HFF-Myc (cell line): ENCODE measurements around the gene CD44.
A peak's percentile ranks its signal among the peaks of the same experiment; 100 is the strongest.

Experiments
- DNase-seq: peaks from one replicate; pipeline ENCODE4 v3.0.0-alpha.2; 2011; ENCODE audit warnings: low read depth; ENCODE audit errors: extremely low read depth
- H3K4me3 ChIP-seq: replicated peaks from 2 replicates; pipeline ENCODE4 v1.5.1; 2011; ENCODE audit warnings: low read depth, mild to moderate bottlenecking, control low read depth, low read length
- TF ChIP-seq, protein P1 (sequence below): IDR thresholded peaks from 2 replicates; pipeline ENCODE4 v1.5.1; 2012; ENCODE audit warnings: mild to moderate bottlenecking, low read depth, low read length, control low read depth; ENCODE audit errors: missing control alignments

Gene CD44

DNA sequence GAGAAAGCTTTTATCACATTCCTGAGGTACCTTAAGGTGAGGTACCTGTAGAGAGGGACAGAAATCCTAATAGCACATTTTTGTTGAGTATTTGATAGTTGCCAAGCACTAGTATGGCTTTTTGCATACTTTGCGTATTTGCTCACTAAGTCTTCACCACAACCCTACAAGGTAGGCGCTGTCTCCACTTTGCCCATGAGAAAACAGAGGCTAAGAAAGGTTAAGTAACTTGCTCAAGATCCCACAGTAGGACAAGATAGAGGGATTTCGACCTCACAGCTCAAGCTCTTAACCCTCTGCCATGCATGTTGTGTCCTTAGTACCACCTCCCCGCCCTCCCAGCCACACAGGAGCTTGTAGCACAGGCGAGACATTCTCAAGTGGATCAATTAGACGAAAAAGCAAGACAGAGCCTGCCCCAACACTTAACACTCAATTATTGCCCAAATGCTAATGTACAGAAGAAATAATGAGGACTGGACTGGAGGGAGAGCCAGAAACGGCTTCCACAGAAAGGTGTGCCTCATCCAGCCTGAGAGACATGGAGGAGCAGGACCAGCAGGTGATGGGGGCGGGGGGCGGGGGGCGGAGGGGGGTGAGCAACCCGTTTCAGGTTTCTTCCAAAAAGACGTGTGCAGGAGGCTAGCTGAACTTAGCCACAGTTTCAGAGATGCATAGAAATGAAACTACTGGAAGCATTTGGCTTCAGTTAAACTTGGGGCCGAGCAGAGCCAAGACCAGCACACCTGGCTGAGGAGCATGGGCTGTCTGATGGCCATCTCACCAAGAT lies 26.7 kb upstream of the CD44 start:
- no peak for DNase-seq
- TF ChIP-seq, protein P1, sequence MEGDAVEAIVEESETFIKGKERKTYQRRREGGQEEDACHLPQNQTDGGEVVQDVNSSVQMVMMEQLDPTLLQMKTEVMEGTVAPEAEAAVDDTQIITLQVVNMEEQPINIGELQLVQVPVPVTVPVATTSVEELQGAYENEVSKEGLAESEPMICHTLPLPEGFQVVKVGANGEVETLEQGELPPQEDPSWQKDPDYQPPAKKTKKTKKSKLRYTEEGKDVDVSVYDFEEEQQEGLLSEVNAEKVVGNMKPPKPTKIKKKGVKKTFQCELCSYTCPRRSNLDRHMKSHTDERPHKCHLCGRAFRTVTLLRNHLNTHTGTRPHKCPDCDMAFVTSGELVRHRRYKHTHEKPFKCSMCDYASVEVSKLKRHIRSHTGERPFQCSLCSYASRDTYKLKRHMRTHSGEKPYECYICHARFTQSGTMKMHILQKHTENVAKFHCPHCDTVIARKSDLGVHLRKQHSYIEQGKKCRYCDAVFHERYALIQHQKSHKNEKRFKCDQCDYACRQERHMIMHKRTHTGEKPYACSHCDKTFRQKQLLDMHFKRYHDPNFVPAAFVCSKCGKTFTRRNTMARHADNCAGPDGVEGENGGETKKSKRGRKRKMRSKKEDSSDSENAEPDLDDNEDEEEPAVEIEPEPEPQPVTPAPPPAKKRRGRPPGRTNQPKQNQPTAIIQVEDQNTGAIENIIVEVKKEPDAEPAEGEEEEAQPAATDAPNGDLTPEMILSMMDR: no peak
- H3K4me3 ChIP-seq: no peak overlapping the region

DNA sequence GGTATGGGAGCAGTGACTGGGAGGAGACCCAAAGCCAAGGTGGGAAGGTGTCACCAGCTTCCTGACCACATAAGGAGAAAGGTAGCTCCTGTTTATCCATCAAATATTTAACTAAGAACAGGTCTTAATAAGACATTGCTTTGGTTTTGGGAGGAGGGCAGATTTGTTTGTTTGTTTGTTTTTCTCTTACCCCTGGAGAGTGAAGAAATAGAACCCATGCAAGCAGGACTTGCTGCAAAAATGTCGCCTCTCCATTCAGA lies 26.2 kb upstream of the CD44 start:
- TF ChIP-seq, protein P1: no peak
- no peak overlapping the region for H3K4me3 ChIP-seq
- no peak for DNase-seq

DNA sequence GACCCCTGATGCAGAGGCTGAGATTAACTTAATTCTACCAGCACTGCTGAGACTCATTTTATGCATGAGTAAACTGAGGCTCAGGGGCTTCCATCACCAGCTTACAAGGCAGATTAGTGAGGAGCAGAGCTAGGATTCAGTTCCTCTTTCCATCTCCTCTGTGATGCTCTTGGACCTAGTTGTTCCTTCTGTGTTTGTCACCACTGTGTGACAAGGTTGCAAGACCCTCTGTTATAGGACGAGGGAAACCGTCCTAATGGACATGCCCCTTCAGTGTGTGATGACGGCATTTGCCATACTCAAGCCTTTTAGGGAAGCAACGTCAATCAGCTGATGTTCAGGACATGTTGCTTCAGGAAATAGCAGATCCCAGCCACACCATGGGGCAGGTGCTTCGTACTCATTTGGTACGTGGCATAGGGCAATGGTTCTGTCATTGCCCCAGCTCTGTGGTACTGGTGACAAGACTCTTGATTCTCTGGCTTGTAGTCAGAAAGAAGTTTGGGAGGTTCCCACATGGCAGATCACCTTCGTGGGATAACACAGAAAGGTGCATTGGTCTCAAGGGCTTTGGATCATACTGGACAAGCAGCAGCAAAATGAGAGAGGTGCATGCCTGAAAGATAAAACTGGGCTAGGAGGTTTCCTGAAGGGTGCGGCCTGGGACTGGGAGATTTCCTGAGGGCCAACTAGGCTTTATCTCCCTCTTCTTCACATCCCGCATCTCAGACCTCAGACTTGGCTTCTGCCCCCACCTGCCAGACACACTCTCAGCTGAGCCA lies 23.9 kb upstream of the CD44 start:
- no peak for DNase-seq
- TF ChIP-seq, protein P1: no peak
- no peak overlapping the region for H3K4me3 ChIP-seq

DNA sequence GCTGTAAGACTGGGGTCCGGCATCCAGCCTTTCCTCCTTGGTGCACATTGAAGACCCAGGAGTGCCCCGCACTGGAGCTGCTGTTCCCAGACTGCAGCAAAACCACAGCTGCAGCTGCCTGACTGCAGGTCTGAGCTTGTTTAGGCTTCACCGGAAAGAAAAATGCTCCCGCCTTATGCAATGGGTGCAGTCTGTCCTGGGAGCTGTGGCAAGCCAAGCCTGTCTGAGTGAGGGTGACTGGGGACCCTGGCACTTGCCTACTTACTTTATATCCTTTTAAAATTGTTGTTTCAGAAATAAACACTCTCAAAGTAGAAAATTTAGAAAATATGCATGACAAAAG lies 23.3 kb upstream of the CD44 start:
- H3K4me3 ChIP-seq: no peak overlapping the region
- TF ChIP-seq, protein P1: no peak
- DNase-seq: no peak

DNA sequence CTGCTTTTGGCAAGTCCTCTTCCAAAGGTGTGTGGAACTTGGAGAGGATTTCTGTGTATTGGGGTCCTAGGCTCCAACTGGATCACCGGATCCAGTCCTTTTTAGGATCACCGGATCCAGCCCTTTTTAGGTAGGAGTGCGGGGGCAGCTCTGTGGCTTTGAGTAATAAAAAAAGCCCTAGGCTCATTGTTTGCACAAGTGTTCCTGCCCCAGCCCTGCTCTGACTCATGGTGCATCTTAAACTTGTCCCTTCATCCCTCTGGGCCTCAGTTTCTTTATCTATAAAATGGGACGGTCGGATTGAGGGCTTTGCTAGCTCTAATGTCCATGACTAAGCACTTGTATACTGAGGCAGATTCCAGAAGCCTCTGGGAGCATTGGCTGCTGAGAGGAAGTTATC lies 22.7 kb upstream of the CD44 start:
- TF ChIP-seq, protein P1: no peak
- no peak for DNase-seq
- H3K4me3 ChIP-seq: no peak overlapping the region

DNA sequence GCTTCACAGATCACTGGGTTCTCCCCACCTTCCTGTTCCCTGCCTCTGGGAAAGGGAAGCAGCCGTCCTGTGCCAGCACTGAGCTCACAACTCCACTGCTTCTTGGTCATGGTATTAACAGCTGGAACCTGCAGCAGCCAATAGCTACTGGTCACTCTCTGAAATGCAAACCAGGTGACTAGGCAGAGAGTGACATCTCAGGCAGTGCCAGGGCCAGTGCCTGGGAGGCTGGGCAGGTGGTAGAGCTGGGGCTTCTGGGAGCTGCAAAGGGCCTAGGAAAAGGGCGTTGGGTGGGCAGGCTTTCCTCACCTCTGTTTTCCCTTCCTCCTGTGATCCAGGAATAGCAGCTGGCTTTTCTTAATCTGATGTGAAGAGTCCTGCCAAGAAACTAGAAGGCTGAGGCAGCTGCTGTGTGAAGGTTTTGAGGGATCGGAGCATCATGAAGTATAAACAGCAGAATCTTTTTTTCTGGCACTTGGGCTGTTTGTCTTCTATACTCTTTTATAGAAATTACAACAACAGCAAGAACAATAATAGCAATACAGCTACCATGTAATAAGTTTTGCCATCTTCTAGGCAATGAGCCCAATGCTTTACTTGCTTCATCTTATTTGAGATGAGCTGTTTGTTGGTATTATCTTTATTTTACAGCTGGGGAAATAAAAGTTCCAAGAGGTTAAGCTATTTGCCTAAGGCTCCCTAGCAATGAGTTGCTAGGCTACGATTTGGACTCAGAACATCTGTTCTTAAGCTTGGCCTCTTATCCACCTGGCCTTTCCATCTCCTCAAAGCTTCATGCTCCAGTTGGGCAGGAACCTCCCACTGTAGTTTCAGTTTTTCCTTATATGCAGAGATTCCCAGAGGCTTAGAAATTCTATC lies 22.0 kb upstream of the CD44 start:
- peak; percentile 44 for DNase-seq
- no peak overlapping the region for H3K4me3 ChIP-seq
- TF ChIP-seq, protein P1: no peak
